CD4-positive, CD25-positive, alpha-beta regulatory T cell (primary cell): ENCODE results near the gene CYP39A1. TPM values are rescaled to one million over a fixed set of nuclear protein-coding genes. Genes with fewer than 3 reads are reported as not detected.

Experiments used
- polyA plus RNA-seq, 4 donors: library from polyadenylated mRNA; unstranded; fragments of 300-500 nt; fragmentation: Illumina TruSeq; gene quantifications; one replicate each; pipeline ENCODE4 v1.2.3, GENCODE V29; 2021
- total RNA-seq: library from RNA; stranded (reverse); gene quantifications from one replicate; pipeline ENCODE4 v1.2.3, GENCODE V29; 2022

Gene CYP39A1
- total and polyA plus RNA-seq, 5 donors from 2014 or later = 0.33 TPM; not detected in 4

Other genes starting within 250 kb of the CYP39A1 start
- not detected for gene RCAN2, start 161.4 kb downstream of the CYP39A1 start, total RNA-seq
- under 1 TPM in 2 of 4 donors, not detected in 2; 0.08 to 0.14 TPM for gene RCAN2, start 161.4 kb downstream of the CYP39A1 start, polyA plus RNA-seq
- 0.54 TPM for gene SLC25A27, start 157 bp upstream of the CYP39A1 start, total RNA-seq
- gene SLC25A27, start 157 bp upstream of the CYP39A1 start, polyA plus RNA-seq = under 1 TPM in 1 of 4 donors, not detected in 3; 0.15 TPM
- gene TDRD6, start 35.1 kb upstream of the CYP39A1 start, total RNA-seq = not detected
- gene TDRD6, start 35.1 kb upstream of the CYP39A1 start, polyA plus RNA-seq = not detected
- gene PLA2G7, start 82.6 kb upstream of the CYP39A1 start, total RNA-seq = not detected
- not detected for gene PLA2G7, start 82.6 kb upstream of the CYP39A1 start, polyA plus RNA-seq
- gene ANKRD66, start 94.1 kb upstream of the CYP39A1 start, total RNA-seq = not detected
- gene ANKRD66, start 94.1 kb upstream of the CYP39A1 start, polyA plus RNA-seq = not detected
- gene MEP1A, start 140.6 kb upstream of the CYP39A1 start, total RNA-seq = not detected
- gene MEP1A, start 140.6 kb upstream of the CYP39A1 start, polyA plus RNA-seq = not detected